ENCODE measurements around the gene HOXC6. TPM values are rescaled to one million over a fixed set of nuclear protein-coding genes. Genes with fewer than 3 reads are reported as not detected.

Gene HOXC6
- total RNA-seq, 2 experiments from 2014 or later = not detected

DNA sequence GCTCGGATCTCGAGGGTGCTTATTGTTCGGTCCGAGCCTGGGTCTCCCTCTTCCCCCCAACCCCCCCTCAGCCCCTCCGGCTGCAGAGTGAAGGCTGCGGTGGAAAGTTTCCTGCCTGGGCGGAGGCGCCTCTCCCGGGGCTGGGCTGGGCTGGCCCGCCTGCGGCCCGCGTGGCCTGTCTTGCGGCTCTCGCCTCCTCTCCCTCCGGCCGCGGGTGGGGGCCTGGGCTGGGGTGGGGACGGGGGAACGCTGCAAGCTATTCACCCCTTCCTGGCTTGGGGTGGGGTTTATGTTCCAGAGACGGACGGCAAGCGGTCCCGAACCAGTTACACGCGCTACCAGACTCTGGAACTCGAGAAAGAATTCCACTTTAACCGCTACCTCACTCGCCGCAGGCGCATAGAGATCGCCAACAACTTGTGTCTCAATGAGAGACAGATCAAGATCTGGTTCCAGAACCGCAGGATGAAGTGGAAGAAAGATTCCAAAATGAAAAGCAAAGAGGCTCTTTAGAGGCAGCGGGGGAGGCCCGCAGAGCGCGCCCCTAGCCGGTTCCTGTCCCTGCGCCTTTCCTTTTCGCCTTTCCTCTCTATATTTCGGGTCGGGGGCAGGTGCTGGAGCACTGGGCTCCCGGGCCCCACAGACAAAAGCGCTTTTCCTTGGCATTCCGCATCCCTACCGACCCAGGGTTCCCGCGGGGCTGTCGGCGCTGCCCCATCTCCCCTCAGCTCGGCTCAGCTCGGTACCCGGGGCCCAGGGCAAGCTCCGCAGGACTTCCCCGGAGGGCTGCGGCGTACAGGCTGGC is 5.9 kb downstream of the HOXC6 start:
- Histone ChIP-seq H3K9me3 (ENCODE audit: control insufficient read depth in 1 of 2, insufficient read depth in 1 of 2, low read length in 2 of 2) (peaks cover 10 to 50% of the 10 kb centered on the region in 2 experiments), H3K27me3 (ENCODE audit: control insufficient read depth in 1 of 2, insufficient read depth in 2 of 2, low read length in 2 of 2) (peaks cover 91 to 98% of the 10 kb centered on the region in 2 experiments), H3K4me3 (ENCODE audit: low read length) (no peak overlapping the region), H3K36me3 (ENCODE audit: insufficient read depth, low read length) (no peaks in the 10 kb centered on the region), H3K4me1 (ENCODE audit: insufficient read depth, low read length) (peaks cover 40% of the 10 kb centered on the region), H3K27ac (ENCODE audit: low read depth in 1 of 2, low read length in 2 of 2) (no peak overlapping the region)
- Mint-ChIP-seq H3K27me3 (peaks cover 97% of the 10 kb centered on the region), H3K27ac (no peak overlapping the region), H3K4me3 (peak overlapping the region; percentile 20), H3K9me3 (peaks cover 2% of the 10 kb centered on the region), H3K4me1 (ENCODE audit: low read depth) (peaks cover 15% of the 10 kb centered on the region), H3K36me3 (ENCODE audit: low read depth) (no peaks in the 10 kb centered on the region)
- CTCF ChIA-PET = interaction anchor here (1.3 kb wide), 1 partner anchor 174 kb away, joined by 3 read pairs; no protein-coding TSS in a partner anchor
- POLR2A ChIA-PET = interaction anchor here (1.0 kb wide), 1 partner anchor 11 kb away, joined by 4 read pairs; no protein-coding TSS in a partner anchor
- DNase-seq = no peak
- TF ChIP-seq, protein P1, sequence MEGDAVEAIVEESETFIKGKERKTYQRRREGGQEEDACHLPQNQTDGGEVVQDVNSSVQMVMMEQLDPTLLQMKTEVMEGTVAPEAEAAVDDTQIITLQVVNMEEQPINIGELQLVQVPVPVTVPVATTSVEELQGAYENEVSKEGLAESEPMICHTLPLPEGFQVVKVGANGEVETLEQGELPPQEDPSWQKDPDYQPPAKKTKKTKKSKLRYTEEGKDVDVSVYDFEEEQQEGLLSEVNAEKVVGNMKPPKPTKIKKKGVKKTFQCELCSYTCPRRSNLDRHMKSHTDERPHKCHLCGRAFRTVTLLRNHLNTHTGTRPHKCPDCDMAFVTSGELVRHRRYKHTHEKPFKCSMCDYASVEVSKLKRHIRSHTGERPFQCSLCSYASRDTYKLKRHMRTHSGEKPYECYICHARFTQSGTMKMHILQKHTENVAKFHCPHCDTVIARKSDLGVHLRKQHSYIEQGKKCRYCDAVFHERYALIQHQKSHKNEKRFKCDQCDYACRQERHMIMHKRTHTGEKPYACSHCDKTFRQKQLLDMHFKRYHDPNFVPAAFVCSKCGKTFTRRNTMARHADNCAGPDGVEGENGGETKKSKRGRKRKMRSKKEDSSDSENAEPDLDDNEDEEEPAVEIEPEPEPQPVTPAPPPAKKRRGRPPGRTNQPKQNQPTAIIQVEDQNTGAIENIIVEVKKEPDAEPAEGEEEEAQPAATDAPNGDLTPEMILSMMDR (IDR thresholded peaks at IDR 0.05) = no peak
- intact Hi-C loops (cut with DNase I, micrococcal nuclease) = loop anchor here (2.0 kb wide), 1 partner anchor 157 kb away; no protein-coding TSS in a partner anchor
- peak; percentile 16 for ATAC-seq (ENCODE audit: poor library complexity)

DNA sequence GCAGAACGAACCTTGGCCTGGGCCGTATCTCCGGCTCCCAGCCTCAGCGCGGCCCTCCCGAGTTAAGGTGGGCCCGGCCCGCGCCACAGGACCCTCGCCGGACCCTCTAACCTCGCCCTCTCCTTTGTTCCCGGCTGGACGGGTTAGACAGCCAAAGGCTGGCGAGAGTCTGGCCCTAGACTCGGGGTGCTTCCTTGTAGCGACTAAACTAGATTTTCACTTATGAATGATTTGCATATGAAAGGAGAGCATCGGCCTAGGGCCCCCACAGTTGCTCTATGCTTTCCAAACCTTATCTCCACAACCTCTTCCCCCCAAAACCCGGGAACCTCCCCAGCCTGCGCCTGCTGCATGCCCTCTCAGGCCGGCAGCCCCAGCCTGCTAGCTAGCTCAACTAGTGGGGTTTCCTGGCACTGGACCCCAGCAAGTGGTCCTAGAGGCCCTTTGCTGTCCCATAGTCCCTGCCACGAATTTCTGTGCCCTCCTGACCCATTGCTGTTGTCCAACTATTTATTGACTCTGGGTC is 6.6 kb downstream of the HOXC6 start:
- POLR2A ChIA-PET = interaction anchor here (1.0 kb wide), 1 partner anchor 11 kb away, joined by 4 read pairs; no protein-coding TSS in a partner anchor
- Mint-ChIP-seq H3K4me3 (peak overlapping the region; percentile 54), H3K4me1 (ENCODE audit: low read depth) (peaks cover 9% of the 10 kb centered on the region), H3K27me3 (peaks cover 97% of the 10 kb centered on the region), H3K27ac (no peak overlapping the region), H3K36me3 (ENCODE audit: low read depth) (no peaks in the 10 kb centered on the region), H3K9me3 (peaks cover 2% of the 10 kb centered on the region)
- CTCF ChIA-PET = interaction anchor here (1.3 kb wide), 1 partner anchor 173 kb away, joined by 3 read pairs; no protein-coding TSS in a partner anchor
- ATAC-seq (ENCODE audit: poor library complexity) (no peak), DNase-seq (no peak)
- TF ChIP-seq, protein P1 (IDR thresholded peaks at IDR 0.05) = no peak
- Histone ChIP-seq H3K36me3 (ENCODE audit: insufficient read depth, low read length) (no peaks in the 10 kb centered on the region), H3K27ac (ENCODE audit: low read depth in 1 of 2, low read length in 2 of 2) (no peak overlapping the region), H3K27me3 (ENCODE audit: control insufficient read depth in 1 of 2, insufficient read depth in 2 of 2, low read length in 2 of 2) (peaks cover 92 to 100% of the 10 kb centered on the region in 2 experiments), H3K4me3 (ENCODE audit: low read length) (no peak overlapping the region), H3K4me1 (ENCODE audit: insufficient read depth, low read length) (peaks cover 33% of the 10 kb centered on the region), H3K9me3 (ENCODE audit: control insufficient read depth in 1 of 2, insufficient read depth in 1 of 2, low read length in 2 of 2) (peaks cover 10 to 46% of the 10 kb centered on the region in 2 experiments)
- intact Hi-C loops (cut with DNase I, micrococcal nuclease) = no loop called here

DNA sequence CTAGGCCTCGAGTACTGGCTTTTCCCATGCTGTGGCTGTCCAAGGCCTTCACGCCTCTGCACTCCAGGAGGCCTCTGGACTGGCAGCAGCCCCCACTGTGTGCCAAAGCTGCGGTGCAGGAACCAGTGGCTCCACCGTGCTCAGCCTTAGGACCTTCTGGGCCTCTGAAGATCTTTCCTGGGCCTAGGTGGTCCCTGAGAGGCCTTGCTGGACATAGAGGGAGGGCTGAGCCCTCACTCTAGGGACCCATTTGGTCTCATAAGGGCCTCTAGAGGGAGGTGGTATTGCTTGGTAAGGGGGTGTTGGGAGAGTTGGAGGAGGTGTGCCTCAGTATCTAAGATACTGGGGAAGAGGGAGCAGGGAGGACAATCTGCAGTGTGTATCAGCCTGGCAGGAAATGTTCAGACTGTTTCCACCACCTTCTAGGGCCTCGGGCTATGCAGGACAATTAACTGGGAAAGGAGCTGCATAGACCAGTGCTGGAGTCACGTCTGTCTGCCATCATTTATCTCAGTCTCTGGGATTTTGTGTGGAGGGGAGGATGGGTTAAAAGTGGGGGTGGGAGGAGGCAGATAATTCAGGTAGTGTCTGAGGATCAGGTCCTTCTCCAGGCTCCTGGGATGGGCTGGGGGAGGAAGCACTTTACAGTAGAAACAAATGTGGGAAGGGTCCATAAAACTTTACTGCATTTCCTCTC is 7.5 kb downstream of the HOXC6 start:
- H3K27me3 ChIP-seq (ENCODE audit: control insufficient read depth in 1 of 2, insufficient read depth in 2 of 2, low read length in 2 of 2) = peaks cover 93 to 100% of the 10 kb centered on the region in 2 experiments
- H3K27ac ChIP-seq (ENCODE audit: low read depth in 1 of 2, low read length in 2 of 2) = no peak overlapping the region
- Mint-ChIP-seq H3K4me1 (ENCODE audit: low read depth) (peaks cover 8% of the 10 kb centered on the region), H3K9me3 (peaks cover 2% of the 10 kb centered on the region), H3K27ac (no peak overlapping the region), H3K27me3 (peaks cover 97% of the 10 kb centered on the region), H3K4me3 (no peak overlapping the region), H3K36me3 (ENCODE audit: low read depth) (no peaks in the 10 kb centered on the region)
- TF ChIP-seq, protein P1 (IDR thresholded peaks at IDR 0.05) = no peak
- intact Hi-C loops (cut with DNase I, micrococcal nuclease) = no loop called here
- H3K36me3 ChIP-seq (ENCODE audit: insufficient read depth, low read length) = no peaks in the 10 kb centered on the region
- ChIA-PET CTCF (interaction anchor here (1.3 kb wide), 1 partner anchor 172 kb away, joined by 3 read pairs; no protein-coding TSS in a partner anchor), POLR2A (no interaction called here)
- H3K4me3 ChIP-seq (ENCODE audit: low read length) = no peak overlapping the region
- H3K4me1 ChIP-seq (ENCODE audit: insufficient read depth, low read length) = peaks cover 31% of the 10 kb centered on the region
- no peak for DNase-seq
- ATAC-seq (ENCODE audit: poor library complexity) = no peak
- H3K9me3 ChIP-seq (ENCODE audit: control insufficient read depth in 1 of 2, insufficient read depth in 1 of 2, low read length in 2 of 2) = peaks cover 10 to 42% of the 10 kb centered on the region in 2 experiments

All from CD4-positive, alpha-beta T cell (primary cell).